AG04450 (cell line): ENCODE results near the gene MRPL57. TPM values are rescaled to one million over a fixed set of nuclear protein-coding genes. Genes with fewer than 3 reads are reported as not detected.

Experiments
- CTCF ChIA-PET: fragments of 300-600, 350-600 bp; formaldehyde crosslinking; extraction: SDS; loops from one replicate; lab custom pipeline; 2022; ENCODE audit warnings: antibody characterized with exemption, inconsistent platforms; lab: Charles Lee
- POLR2A ChIA-PET: fragments of 350-600 bp; formaldehyde crosslinking; extraction: SDS; loops from one replicate; lab custom pipeline; 2021; ENCODE audit warnings: antibody characterized with exemption, inconsistent platforms; lab: Yijun Ruan, JAX
- DNase-seq: peaks from one replicate; pipeline ENCODE4 v3.0.0-alpha.2; 2011; ENCODE audit warnings: low read depth, low spot score
- H3K27ac ChIP-seq: one replicate; pipeline ENCODE4 v1.5.1; 2012; ENCODE audit warnings: low read depth, low read length, control low read depth
- H3K27me3 ChIP-seq: one replicate; pipeline ENCODE4 v1.6.0; 2012; ENCODE audit warnings: low read length; ENCODE audit not compliant: control insufficient read depth, insufficient read depth
- H3K4me3 ChIP-seq: 2 replicates; pipeline ENCODE4 v1.5.1; 2011; ENCODE audit warnings: mild to moderate bottlenecking, low read depth, low read length, control low read depth
- H3K9me3 ChIP-seq: 2 replicates; pipeline ENCODE4 v1.5.1; 2012; ENCODE audit warnings: low read length; ENCODE audit not compliant: control insufficient read depth, insufficient read depth
- polyA plus RNA-seq: library from polyadenylated mRNA; depleted of rRNA; stranded (reverse); fragments of >200 nt; gene quantifications from 2 replicates; pipeline ENCODE4 v1.2.3, GENCODE V29; 2011; rRNA removed
- small RNA-seq: library from RNA; depleted of rRNA; stranded (forward); fragments of <200 nt; gene quantifications from one replicate; pipeline ENCODE3, GENCODE V24; 2012; ENCODE audit warnings: low read depth; ENCODE audit not compliant: insufficient read length
- TF ChIP-seq, protein P1 (sequence below): IDR thresholded peaks from 2 replicates; pipeline ENCODE4 v1.5.1; 2011; ENCODE audit warnings: low read depth, low read length, control low read depth, inconsistent platforms

Gene MRPL57
- polyA plus RNA-seq, 1 experiment, result 15.6 TPM

DNA sequence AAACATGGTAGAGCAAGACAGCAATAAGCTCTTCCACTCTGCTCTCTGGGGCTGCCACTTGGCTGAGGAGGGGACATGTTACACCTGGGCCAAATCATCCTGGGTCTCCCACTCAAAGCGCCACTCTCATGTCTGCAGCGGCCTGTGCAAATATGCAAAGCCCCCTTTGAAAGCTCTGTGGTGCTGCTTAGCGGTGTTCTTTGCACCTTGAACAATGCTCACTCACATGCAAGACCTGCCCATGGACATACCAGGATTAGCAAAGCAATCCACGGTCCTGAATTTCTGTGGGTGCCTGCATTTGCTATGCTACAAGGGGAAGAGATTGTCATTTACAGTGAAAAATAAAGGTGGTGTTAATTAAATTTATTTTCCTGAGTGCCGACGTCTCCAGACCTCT, 48.6 kb downstream of the MRPL57 start:
- no peak for DNase-seq
- Histone ChIP-seq H3K9me3 (no peaks in the 10 kb centered on the region), H3K4me3 (no peak overlapping the region), H3K27ac (no peak overlapping the region), H3K27me3 (peaks cover 6% of the 10 kb centered on the region)
- CTCF ChIA-PET, result no interaction called here
- POLR2A ChIA-PET, result no interaction called here
- TF ChIP-seq, protein P1, sequence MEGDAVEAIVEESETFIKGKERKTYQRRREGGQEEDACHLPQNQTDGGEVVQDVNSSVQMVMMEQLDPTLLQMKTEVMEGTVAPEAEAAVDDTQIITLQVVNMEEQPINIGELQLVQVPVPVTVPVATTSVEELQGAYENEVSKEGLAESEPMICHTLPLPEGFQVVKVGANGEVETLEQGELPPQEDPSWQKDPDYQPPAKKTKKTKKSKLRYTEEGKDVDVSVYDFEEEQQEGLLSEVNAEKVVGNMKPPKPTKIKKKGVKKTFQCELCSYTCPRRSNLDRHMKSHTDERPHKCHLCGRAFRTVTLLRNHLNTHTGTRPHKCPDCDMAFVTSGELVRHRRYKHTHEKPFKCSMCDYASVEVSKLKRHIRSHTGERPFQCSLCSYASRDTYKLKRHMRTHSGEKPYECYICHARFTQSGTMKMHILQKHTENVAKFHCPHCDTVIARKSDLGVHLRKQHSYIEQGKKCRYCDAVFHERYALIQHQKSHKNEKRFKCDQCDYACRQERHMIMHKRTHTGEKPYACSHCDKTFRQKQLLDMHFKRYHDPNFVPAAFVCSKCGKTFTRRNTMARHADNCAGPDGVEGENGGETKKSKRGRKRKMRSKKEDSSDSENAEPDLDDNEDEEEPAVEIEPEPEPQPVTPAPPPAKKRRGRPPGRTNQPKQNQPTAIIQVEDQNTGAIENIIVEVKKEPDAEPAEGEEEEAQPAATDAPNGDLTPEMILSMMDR, result no peak

DNA sequence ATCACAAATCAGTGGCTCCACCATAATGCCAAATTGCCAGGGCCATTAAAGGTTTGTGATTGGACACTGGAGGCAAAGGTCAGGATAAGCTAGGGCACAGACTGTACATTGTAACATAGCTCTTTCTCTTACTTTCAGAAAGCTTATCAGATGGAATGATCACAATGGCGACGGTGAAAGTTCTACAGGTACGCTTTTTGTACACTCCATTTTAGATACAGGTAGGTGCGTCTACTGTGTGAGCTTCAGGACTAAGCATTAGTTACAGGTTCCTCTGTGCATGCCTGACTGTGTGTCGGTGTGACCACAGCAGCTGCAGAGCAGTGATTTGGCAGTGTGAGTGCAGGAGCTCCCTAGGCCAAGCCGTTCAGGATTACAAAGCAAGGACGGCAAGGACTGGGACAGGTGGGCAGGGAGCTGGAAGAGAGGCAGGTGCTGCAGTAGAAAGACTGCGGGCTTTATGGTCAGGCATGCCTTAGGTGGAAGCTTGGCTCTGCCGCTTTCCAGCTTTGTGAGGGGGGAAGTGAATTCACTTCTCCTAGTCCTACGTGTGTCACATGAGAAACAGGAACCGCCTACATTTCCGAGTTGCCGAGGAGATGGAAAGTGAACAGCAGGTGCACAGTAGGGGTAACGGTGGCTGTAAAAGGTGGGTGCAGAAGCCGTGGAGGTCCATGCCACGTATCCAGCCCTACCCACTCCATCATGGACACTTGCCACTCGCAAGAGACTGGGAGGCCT, 49.6 kb downstream of the MRPL57 start:
- Histone ChIP-seq H3K27ac (no peak overlapping the region), H3K9me3 (no peaks in the 10 kb centered on the region; the same call in 1 of the 2 replicates), H3K4me3 (no peak overlapping the region), H3K27me3 (peaks cover 6% of the 10 kb centered on the region)
- TF ChIP-seq, protein P1, result no peak
- ChIA-PET CTCF (no interaction called here), POLR2A (no interaction called here)
- no peak for DNase-seq

DNA sequence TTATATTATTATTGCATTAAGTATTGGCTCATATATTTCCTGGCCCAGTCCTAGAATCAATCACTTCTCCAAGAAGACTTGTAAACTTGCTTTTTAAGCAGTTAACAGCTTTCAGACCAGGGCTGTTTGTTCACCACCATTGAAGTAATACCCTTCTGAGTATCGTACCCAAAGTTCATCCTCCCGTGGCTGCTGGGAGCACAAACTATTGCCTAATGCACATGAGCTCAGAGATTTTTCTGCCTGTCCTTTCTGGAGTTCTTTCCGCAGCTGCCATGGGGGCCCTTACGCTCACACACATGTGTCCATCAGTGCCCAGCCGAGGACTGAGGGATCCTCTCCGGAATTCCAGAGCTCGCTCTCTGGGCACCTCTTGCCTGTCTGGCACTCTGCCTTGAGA, 51.5 kb downstream of the MRPL57 start:
- Histone ChIP-seq H3K9me3 (no peaks in the 10 kb centered on the region; the same call in 1 of the 2 replicates), H3K27me3 (peaks cover 6% of the 10 kb centered on the region), H3K27ac (no peak overlapping the region), H3K4me3 (no peak overlapping the region)
- CTCF ChIA-PET, result no interaction called here
- DNase-seq, result no peak
- POLR2A ChIA-PET, result no interaction called here
- TF ChIP-seq, protein P1, result no peak

Small RNAs within 50 kb of the gene (small RNA-seq; reads per million reads assigned to genes)
- not detected for gene AL158032.1
- not detected for gene RF00086

Other genes with a start within 250 kb of the MRPL57 start
- 19.3 and 21.7 TPM in 2 replicates for gene LATS2, start 115.1 kb upstream of the MRPL57 start, polyA plus RNA-seq
- 99.1 and 122 TPM in 2 replicates for gene SAP18, start 36.5 kb upstream of the MRPL57 start, polyA plus RNA-seq
- gene SKA3, start 106 bp upstream of the MRPL57 start, polyA plus RNA-seq, result 4.3 and 7.3 TPM in 2 replicates